Stomach (tissue), 9 donors: ENCODE measurements around the gene LCN10. TPM values are rescaled to one million over a fixed set of nuclear protein-coding genes. Genes with fewer than 3 reads are reported as not detected.
"Not testable (repeated sequence)": the region's sequence is repeated elsewhere in the genome, so short reads cannot be mapped to it uniquely, and the experiment has no call there.

Source experiments
- DNase-seq, 2 donors: peaks; one replicate each; pipeline versions ENCODE4 v3.0.0 to v3.0.0-alpha.2; 2013 to 2019
- H3K27ac ChIP-seq, 5 donors: fragments of 200-600 bp in 4 of 5; sonication (generic) in 4 of 5; one replicate each; pipeline ENCODE4 v1.5.1; 2013 to 2019; ENCODE audit warnings: mild to moderate bottlenecking in 1 of 5, moderate library complexity in 1 of 5
- H3K27me3 ChIP-seq, 3 donors: fragments of 200-600 bp; sonication (generic); one replicate each; pipeline ENCODE4 v1.5.1; 2017 to 2019; ENCODE audit warnings: mixed run types in 1 of 3
- H3K36me3 ChIP-seq, 4 donors: fragments of 200-600 bp; sonication (generic); 1 replicate in 3 of 4; 2 replicates in 1 of 4; pipeline ENCODE4 v1.5.1; 2016 to 2019
- H3K4me1 ChIP-seq, 4 donors: fragments of 200-600 bp; sonication (generic); one replicate each; pipeline ENCODE4 v1.5.1; 2016 to 2019
- H3K4me3 ChIP-seq, 4 donors: fragments of 200-600 bp; sonication (generic) in 3 of 4; one replicate each; pipeline ENCODE4 v1.5.1; 2016 to 2019; ENCODE audit warnings: mild to moderate bottlenecking in 1 of 4
- H3K9me3 ChIP-seq, 4 donors: fragments of 200-600 bp; sonication (generic); one replicate each; pipeline ENCODE4 v1.5.1; 2016 to 2019
- CTCF ChIP-seq, 7 experiments: fragments of 450-650 bp in 4 of 7; fragments of 200-600 bp in 3 of 7; sonication (generic) in 3 of 7; IDR thresholded peaks; one replicate each; pipeline ENCODE4 v1.5.1; 2016 to 2019; ENCODE audit warnings: antibody characterized with exemption in 7 of 7, control low read depth in 2 of 7, mild to moderate bottlenecking in 1 of 7
- EP300 ChIP-seq: sonication (generic); formaldehyde crosslinking; IDR thresholded peaks from one replicate; pipeline ENCODE4 v1.6.1; 2017; ENCODE audit warnings: antibody characterized with exemption
- POLR2A ChIP-seq, 4 donors: fragments of 450-650 bp; IDR thresholded peaks; one replicate each; pipeline ENCODE4 v1.6.1; 2016; ENCODE audit warnings: antibody characterized with exemption in 4 of 4, control low read depth in 2 of 4, mild to moderate bottlenecking in 1 of 4, moderate library complexity in 1 of 4
- POLR2AphosphoS5 ChIP-seq, 3 donors: sonication (generic); formaldehyde crosslinking; IDR thresholded peaks; one replicate each; pipeline ENCODE4 v1.6.1; 2016; ENCODE audit warnings: antibody characterized with exemption in 3 of 3
- WGBS, 5 donors: extraction: QIAGEN DNeasy Blood & Tissue Kit in 3 of 5; methylation state at CpG; one replicate each; pipeline versions ENCODE4 v1.1.5 to v1.1.7; 2013 to 2018; 5-methylcytosine and 5-hydroxymethylcytosine counted together
- intact Hi-C: fragments of 100-400 bp; cut with DNase I; formaldehyde crosslinking; loops from one replicate; pipeline ENCODE4 v1.15.1; 2023; ENCODE audit warnings: low total_unique reads
- polyA plus RNA-seq, 3 donors: library from polyadenylated mRNA; stranded (reverse); fragments of 200-250 nt; gene quantifications; one replicate each; pipeline ENCODE4 v1.2.3, GENCODE V29; 2013
- total RNA-seq, 5 donors: library from RNA; depleted of rRNA; stranded (reverse); fragments of >200 nt; gene quantifications; one replicate each; pipeline versions ENCODE4 v1.1.0 to v1.2.3, GENCODE V29; 2014 to 2016
- donor health status: healthy with polysubstance abuse.
- donor health status: Bipolar disorder and iron deficiency.
- donor health status: healthy.

LCN10 gene
- total and polyA plus RNA-seq, 8 donors = 0.58 to 25.5 (median 8.5) TPM

- H3K4me3 ChIP-seq = no peak overlapping the region
- no peak overlapping the region for H3K27ac ChIP-seq
- no peaks in the 10 kb centered on the region for H3K36me3 ChIP-seq
- WGBS, 5 donors = 80 to 86% (median 82%) methylated on average over 19 to 22 of the region's 22 CpGs
- no peaks in the 10 kb centered on the region for H3K9me3 ChIP-seq
- DNase-seq = no peak
- intact Hi-C loops = no loop called here
- peaks cover 11 to 15% (median 14%) of the 10 kb centered on the region in 4 donors for H3K4me1 ChIP-seq
- no peak for TF ChIP-seq CTCF (IDR thresholded peaks at IDR 0.05)
- no peak for TF ChIP-seq EP300
- no peak for TF ChIP-seq POLR2A (IDR thresholded peaks at IDR 0.05)
- no peak for TF ChIP-seq POLR2AphosphoS5 (IDR thresholded peaks at IDR 0.05)
- H3K27me3 ChIP-seq = peaks cover 6 to 25% (median 13%) of the 10 kb centered on the region in 3 donors
These were observed 34.8 kb downstream of the LCN10 start for GRCh38 chr9:136707849-136708517.

- H3K27ac ChIP-seq = no peak overlapping the region
- DNase-seq = no peak
- WGBS, 5 donors = 89 to 95% (median 92%) methylated on average over 4 to 7 of the region's 7 CpGs
- TF ChIP-seq CTCF (IDR thresholded peaks at IDR 0.05) (no peak), EP300 (no peak), POLR2A (IDR thresholded peaks at IDR 0.05) (no peak), POLR2AphosphoS5 (IDR thresholded peaks at IDR 0.05) (no peak)
- peaks cover 5 to 7% (median 6%) of the 10 kb centered on the region in 4 donors for H3K4me1 ChIP-seq
- no peaks in the 10 kb centered on the region for H3K36me3 ChIP-seq
- H3K4me3 ChIP-seq = no peak overlapping the region
- no peaks in the 10 kb centered on the region for H3K9me3 ChIP-seq
- intact Hi-C loops = no loop called here
- peaks cover 4 to 19% (median 6%) of the 10 kb centered on the region in 3 donors for H3K27me3 ChIP-seq
These were observed 35.7 kb downstream of the LCN10 start for GRCh38 chr9:136707011-136707410.

- intact Hi-C loops = no loop called here
These were observed 37.2 kb downstream of the LCN10 start for GRCh38 chr9:136705564-136705963.

GRCh38 chr9:136704741-136705140 lies 38.0 kb downstream of the LCN10 start:
- Histone ChIP-seq H3K4me1 (peaks cover 7 to 11% (median 9%) of the 10 kb centered on the region in 4 donors), H3K27me3 (peaks cover 0 to 32% (median 4%) of the 10 kb centered on the region in 3 donors)
- intact Hi-C loops, H3K27ac ChIP-seq, DNase-seq, H3K36me3 ChIP-seq, H3K4me3 ChIP-seq, H3K9me3 ChIP-seq: not testable (repeated sequence)
- 68 to 82% (median 75%) methylated on average over 8 of the region's 8 CpGs for WGBS, 5 donors

More at GRCh38 chr9:136705564-136705963, 37.2 kb downstream of the LCN10 start:
- H3K9me3 ChIP-seq = no peaks in the 10 kb centered on the region
- H3K27me3 ChIP-seq = peaks cover 0 to 24% (median 0%) of the 10 kb centered on the region in 3 donors
- DNase-seq = no peak
- no peak overlapping the region for H3K27ac ChIP-seq
- H3K4me1 ChIP-seq = peaks cover 3 to 6% (median 6%) of the 10 kb centered on the region in 4 donors
- TF ChIP-seq POLR2A (IDR thresholded peaks at IDR 0.05) = no peak
- TF ChIP-seq POLR2AphosphoS5 (IDR thresholded peaks at IDR 0.05) = no peak
- TF ChIP-seq CTCF (IDR thresholded peaks at IDR 0.05) = no peak
- no peak for TF ChIP-seq EP300
- H3K4me3 ChIP-seq = no peak overlapping the region
- WGBS, 5 donors = 29 to 40% (median 36%) methylated on average over 7 of the region's 7 CpGs
- no peaks in the 10 kb centered on the region for H3K36me3 ChIP-seq

- TF ChIP-seq CTCF (IDR thresholded peaks at IDR 0.05) (no peak), POLR2AphosphoS5 (IDR thresholded peaks at IDR 0.05) (no peak), POLR2A (IDR thresholded peaks at IDR 0.05) (no peak), EP300 (no peak)
- no peak overlapping the region for H3K4me3 ChIP-seq
- no peaks in the 10 kb centered on the region for H3K36me3 ChIP-seq
- peaks cover 7 to 11% (median 9%) of the 10 kb centered on the region in 4 donors for H3K4me1 ChIP-seq
- WGBS, 5 donors = 82 to 85% (median 83%) methylated on average over 12 of the region's 12 CpGs
- no peak for DNase-seq
- H3K9me3 ChIP-seq = no peaks in the 10 kb centered on the region
- H3K27ac ChIP-seq = no peak overlapping the region
- intact Hi-C loops = no loop called here
- peaks cover 0 to 27% (median 4%) of the 10 kb centered on the region in 3 donors for H3K27me3 ChIP-seq
These were observed 39.4 kb downstream of the LCN10 start for GRCh38 chr9:136703276-136703860.
